ENCODE results near the gene WDFY3. TPM values are rescaled to one million over a fixed set of nuclear protein-coding genes. Genes with fewer than 3 reads are reported as not detected.

Gene WDFY3
- total and polyA plus RNA-seq, 2 of the 4 experiments (the other 2 are of a cell fraction): 12.5 to 58.1 TPM

- intact Hi-C loops (cut with micrococcal nuclease): no loop called here
- H3K79me1 ChIP-seq (ENCODE audit: low read depth in 1 of 2, low read length in 2 of 2): peaks cover 29 to 47% of the 10 kb centered on the region in 2 experiments
- H3K4me1 ChIP-seq (ENCODE audit: control insufficient read depth, insufficient read depth, low read length): no peaks in the 10 kb centered on the region
- no peaks in the 10 kb centered on the region; the same call in 1 of the 2 replicates for H4K20me1 ChIP-seq (ENCODE audit: insufficient read depth, low read length)
- peaks cover 7% of the 10 kb centered on the region for H3K36me3 ChIP-seq (ENCODE audit: control insufficient read depth, insufficient read depth, low read length)
- no TSS peak for BruUV-seq (replicated peaks)
- POLR2A ChIA-PET (ENCODE audit: unreplicated experiment): no interaction called here
- H2AFZ ChIP-seq (replicated peaks; ENCODE audit: low read length, poor library complexity): no peak overlapping the region
- H3K9me3 ChIP-seq (ENCODE audit: control insufficient read depth, insufficient read depth, low read length): no peaks in the 10 kb centered on the region
- no peak overlapping the region for H4K5ac ChIP-seq (ENCODE audit: low read depth, low read length)
- no peak overlapping the region for H3K23ac ChIP-seq (ENCODE audit: low read depth, low read length)
- H3K9ac ChIP-seq (ENCODE audit: low read depth, low read length): no peak overlapping the region
- H3K18ac ChIP-seq (ENCODE audit: low read depth, low read length): no peak overlapping the region
- no peak for ATAC-seq (ENCODE audit: low read depth)
- no peak for DNase-seq
- in situ Hi-C loops (cut with MboI; ENCODE audit: low sequenced_read_pairs): no loop called here
- H4K8ac ChIP-seq (ENCODE audit: low read depth in 2 of 2, low read length in 2 of 2): no peak overlapping the region
- no peaks in the 10 kb centered on the region for H3K9me1 ChIP-seq (ENCODE audit: insufficient read depth, low read length)
- no peak overlapping the region for H2BK20ac ChIP-seq (ENCODE audit: low read depth, low read length)
- TF ChIP-seq MAZ (IDR thresholded peaks at IDR 0.05; ENCODE audit: borderline replicate concordance, low read depth, low read length) (no peak), CTCF (conservative IDR thresholded peaks at IDR 0.05; ENCODE audit: low read depth, low read length) (no peak), SMC3 (IDR thresholded peaks at IDR 0.05; ENCODE audit: low read depth, low read length) (no peak), CHD1 (IDR thresholded peaks at IDR 0.05; ENCODE audit: low read depth, low read length) (no peak), FOS (IDR thresholded peaks at IDR 0.05; ENCODE audit: low read depth, low read length) (no peak), BHLHE40 (IDR thresholded peaks at IDR 0.05; ENCODE audit: low read depth, low read length) (no peak), RFX5 (IDR thresholded peaks at IDR 0.05; ENCODE audit: low read depth, low read length) (no peak), MXI1 (IDR thresholded peaks at IDR 0.05; ENCODE audit: borderline replicate concordance, low read depth, low read length) (no peak), CEBPB (IDR thresholded peaks at IDR 0.05; ENCODE audit: low read depth, low read length) (no peak), POLR2A (IDR thresholded peaks at IDR 0.05; ENCODE audit: low read depth, low read length) (no peak), RCOR1 (IDR thresholded peaks at IDR 0.05; ENCODE audit: insufficient replicate concordance, low read length) (no peak), ELK1 (IDR thresholded peaks at IDR 0.05; ENCODE audit: borderline replicate concordance, low read depth, low read length) (no peak), NFE2L2 (IDR thresholded peaks at IDR 0.05; ENCODE audit: low read depth, low read length) (no peak), MAFK (IDR thresholded peaks at IDR 0.05; ENCODE audit: low read depth, low read length) (no peak), RAD21 (IDR thresholded peaks at IDR 0.05; ENCODE audit: low read length) (no peak)
- TF ChIP-seq, protein P1, sequence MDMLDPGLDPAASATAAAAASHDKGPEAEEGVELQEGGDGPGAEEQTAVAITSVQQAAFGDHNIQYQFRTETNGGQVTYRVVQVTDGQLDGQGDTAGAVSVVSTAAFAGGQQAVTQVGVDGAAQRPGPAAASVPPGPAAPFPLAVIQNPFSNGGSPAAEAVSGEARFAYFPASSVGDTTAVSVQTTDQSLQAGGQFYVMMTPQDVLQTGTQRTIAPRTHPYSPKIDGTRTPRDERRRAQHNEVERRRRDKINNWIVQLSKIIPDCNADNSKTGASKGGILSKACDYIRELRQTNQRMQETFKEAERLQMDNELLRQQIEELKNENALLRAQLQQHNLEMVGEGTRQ (IDR thresholded peaks at IDR 0.05; ENCODE audit: low read depth, low read length): no peak
- no peak overlapping the region for H3K27ac ChIP-seq (ENCODE audit: insufficient read depth, low read length)
- no peak overlapping the region for H3K4ac ChIP-seq (ENCODE audit: low read depth, low read length)
- no peak overlapping the region for H3K14ac ChIP-seq (replicated peaks; ENCODE audit: low read depth, low read length)
- no peak overlapping the region for H3K4me2 ChIP-seq (ENCODE audit: low read depth, low read length)
- H3K27me3 ChIP-seq (ENCODE audit: control insufficient read depth, insufficient read depth, low read length): no peaks in the 10 kb centered on the region
- H3K56ac ChIP-seq (ENCODE audit: extremely low read depth, insufficient read depth, low read length): no peak overlapping the region
- no peak overlapping the region for H2AK9ac ChIP-seq (replicated peaks; ENCODE audit: low read depth, low read length, poor library complexity)
- no peak overlapping the region for H2BK120ac ChIP-seq (ENCODE audit: low read depth, low read length)
- H2BK15ac ChIP-seq (ENCODE audit: low read depth, low read length): no peak overlapping the region
- H3K4me3 ChIP-seq (ENCODE audit: insufficient read depth, low read depth, low read length): no peak overlapping the region
- dilution Hi-C loops (cut with HindIII; ENCODE audit: low sequenced_read_pairs, unreplicated experiment): no loop called here
- no peak overlapping the region for H4K91ac ChIP-seq (ENCODE audit: insufficient read depth, low read depth, low read length)
- CTCF ChIA-PET: no interaction called here
- no CpG with 5 or more reads among the region's 2 CpGs for WGBS, 2 experiments (ENCODE audit: extremely low coverage in 2 of 2, insufficient read length in 1 of 2)
- no peak overlapping the region for H2AK5ac ChIP-seq (ENCODE audit: low read depth, low read length)
- H2BK5ac ChIP-seq (ENCODE audit: low read depth, low read length, poor library complexity, severe bottlenecking): no peak overlapping the region
These were observed 35.2 kb downstream of the WDFY3 start for GRCh38 chr4:84931274-84931673.
